8988T (cell line): Measurements from ENCODE around the gene CLCA4.

ENCODE experiments used
- DNase-seq: peaks from one replicate; pipeline ENCODE4 v3.0.0; 2011

The CLCA4 gene

GRCh38 chr1:86619313-86619712 is 72.4 kb downstream of the CLCA4 start:
- no peak for DNase-seq

- DNase-seq: no peak
Observed at GRCh38 chr1:86621286-86621685, 74.4 kb downstream of the CLCA4 start.
